ENCODE data around the gene LRRC8A. TPM values are rescaled to one million over a fixed set of nuclear protein-coding genes. Genes with fewer than 3 reads are reported as not detected.

Gene LRRC8A
- polyA plus RNA-seq, 1 of the 3 experiments (the other 2 are of a cell fraction) = 30.4 TPM

DNA sequence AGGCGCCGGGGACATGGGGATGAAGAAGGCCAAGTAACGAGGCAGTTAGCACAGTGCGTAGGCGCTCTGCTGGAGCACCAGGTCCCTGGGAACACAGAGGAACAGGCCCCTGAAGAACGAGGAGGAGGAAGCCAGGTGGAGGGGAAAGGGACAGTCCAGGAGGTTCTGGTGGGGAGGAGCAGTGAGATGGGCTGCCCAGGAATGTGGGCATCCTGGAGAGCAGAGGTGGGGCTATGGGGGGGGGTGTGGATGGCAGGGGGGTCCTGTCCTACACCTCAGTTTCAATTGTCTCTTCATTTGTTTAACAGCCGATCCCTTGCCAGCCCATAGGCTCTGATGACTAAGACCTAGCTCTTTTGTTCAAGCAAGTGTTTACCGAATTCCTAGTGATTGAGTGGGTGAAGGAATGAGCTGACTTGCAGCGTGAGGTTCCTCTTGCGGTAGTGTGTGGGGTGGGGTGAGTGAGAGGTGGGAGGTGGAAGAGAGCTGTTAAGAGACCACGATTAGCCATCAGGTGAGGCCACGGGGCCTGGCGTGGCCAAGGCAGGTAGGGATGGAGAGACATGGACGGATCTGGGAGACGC lies 30.4 kb downstream of the LRRC8A start (continued):
- TF ChIP-seq, protein P1, sequence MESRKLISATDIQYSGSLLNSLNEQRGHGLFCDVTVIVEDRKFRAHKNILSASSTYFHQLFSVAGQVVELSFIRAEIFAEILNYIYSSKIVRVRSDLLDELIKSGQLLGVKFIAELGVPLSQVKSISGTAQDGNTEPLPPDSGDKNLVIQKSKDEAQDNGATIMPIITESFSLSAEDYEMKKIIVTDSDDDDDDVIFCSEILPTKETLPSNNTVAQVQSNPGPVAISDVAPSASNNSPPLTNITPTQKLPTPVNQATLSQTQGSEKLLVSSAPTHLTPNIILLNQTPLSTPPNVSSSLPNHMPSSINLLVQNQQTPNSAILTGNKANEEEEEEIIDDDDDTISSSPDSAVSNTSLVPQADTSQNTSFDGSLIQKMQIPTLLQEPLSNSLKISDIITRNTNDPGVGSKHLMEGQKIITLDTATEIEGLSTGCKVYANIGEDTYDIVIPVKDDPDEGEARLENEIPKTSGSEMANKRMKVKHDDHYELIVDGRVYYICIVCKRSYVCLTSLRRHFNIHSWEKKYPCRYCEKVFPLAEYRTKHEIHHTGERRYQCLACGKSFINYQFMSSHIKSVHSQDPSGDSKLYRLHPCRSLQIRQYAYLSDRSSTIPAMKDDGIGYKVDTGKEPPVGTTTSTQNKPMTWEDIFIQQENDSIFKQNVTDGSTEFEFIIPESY (IDR thresholded peaks at IDR 0.05; ENCODE audit: borderline replicate concordance, low read depth) = no peak
- TF ChIP-seq PBX3 (IDR thresholded peaks at IDR 0.05) (peak; percentile 7; the same call in 1 of the 2 replicates), MAX (IDR thresholded peaks at IDR 0.05; ENCODE audit: low read depth) (0 out of 2 replicates have a peak, but pooled peaks have one; percentile 37), USF2 (IDR thresholded peaks at IDR 0.05; ENCODE audit: borderline replicate concordance, low read depth, low read length) (no peak)
- TF ChIP-seq, protein P2, sequence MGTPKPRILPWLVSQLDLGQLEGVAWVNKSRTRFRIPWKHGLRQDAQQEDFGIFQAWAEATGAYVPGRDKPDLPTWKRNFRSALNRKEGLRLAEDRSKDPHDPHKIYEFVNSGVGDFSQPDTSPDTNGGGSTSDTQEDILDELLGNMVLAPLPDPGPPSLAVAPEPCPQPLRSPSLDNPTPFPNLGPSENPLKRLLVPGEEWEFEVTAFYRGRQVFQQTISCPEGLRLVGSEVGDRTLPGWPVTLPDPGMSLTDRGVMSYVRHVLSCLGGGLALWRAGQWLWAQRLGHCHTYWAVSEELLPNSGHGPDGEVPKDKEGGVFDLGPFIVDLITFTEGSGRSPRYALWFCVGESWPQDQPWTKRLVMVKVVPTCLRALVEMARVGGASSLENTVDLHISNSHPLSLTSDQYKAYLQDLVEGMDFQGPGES (IDR thresholded peaks at IDR 0.05; ENCODE audit: low read depth, low read length) = no peak

GRCh38 chr9:128913048-128913900 lies 31.3 kb downstream of the LRRC8A start:
- 90% methylated on average over 11 of the region's 15 CpGs for WGBS (ENCODE audit: low lambda C conversion rate)
- Histone ChIP-seq H3F3A (replicated peaks; ENCODE audit: insufficient read depth) (peaks cover 7% of the 10 kb centered on the region), H3K27ac (ENCODE audit: low read depth in 2 of 2, low read length in 1 of 2) (peak overlapping the region in 1 of 2 experiments; percentile 70; a peak in 1 of 4 replicates), H3K36me3 (replicated peaks in 1 of 2; ENCODE audit: control insufficient read depth in 1 of 2, insufficient read depth in 2 of 2, low read length in 1 of 2) (peaks cover 5 to 42% of the 10 kb centered on the region in 2 experiments), H3K27me3 (ENCODE audit: insufficient read depth) (no peaks in the 10 kb centered on the region), H3K79me2 (ENCODE audit: insufficient read depth) (peaks cover 46% of the 10 kb centered on the region), H3K4me1 (ENCODE audit: control insufficient read depth in 1 of 2, insufficient read depth in 2 of 2, low read depth in 1 of 2, low read length in 1 of 2) (peaks cover 0 to 23% of the 10 kb centered on the region in 2 experiments; a peak in 3 of 4 replicates), H2AFZ (ENCODE audit: low read depth) (no peak overlapping the region), H3K9ac (no peak overlapping the region), H3K4me2 (peak overlapping the region; percentile 77; the same call in 1 of the 2 replicates), H3K9me3 (no peaks in the 10 kb centered on the region), H4K20me1 (ENCODE audit: insufficient read depth) (no peaks in the 10 kb centered on the region), H3K4me3 (ENCODE audit: low read depth in 2 of 2, low read length in 1 of 2) (no peak overlapping the region), H3K9me2 (no peaks in the 10 kb centered on the region)
- no peak for DNase-seq
- ChIA-PET POLR2A (no interaction called here), CTCF (interaction anchor here (1.0 to 1.2 kb wide), 2 partner anchors 14 to 50 kb away, joined by 3 to 7 read pairs; no protein-coding TSS in a partner anchor)
- no peak for TF ChIP-seq TEAD4 (IDR thresholded peaks at IDR 0.05; ENCODE audit: borderline replicate concordance, insufficient read depth)
- TF ChIP-seq YY1 (IDR thresholded peaks at IDR 0.05; ENCODE audit: low read depth) = no peak
- TF ChIP-seq NFIC (IDR thresholded peaks at IDR 0.05; ENCODE audit: borderline replicate concordance) = no peak
- TF ChIP-seq, protein P3, sequence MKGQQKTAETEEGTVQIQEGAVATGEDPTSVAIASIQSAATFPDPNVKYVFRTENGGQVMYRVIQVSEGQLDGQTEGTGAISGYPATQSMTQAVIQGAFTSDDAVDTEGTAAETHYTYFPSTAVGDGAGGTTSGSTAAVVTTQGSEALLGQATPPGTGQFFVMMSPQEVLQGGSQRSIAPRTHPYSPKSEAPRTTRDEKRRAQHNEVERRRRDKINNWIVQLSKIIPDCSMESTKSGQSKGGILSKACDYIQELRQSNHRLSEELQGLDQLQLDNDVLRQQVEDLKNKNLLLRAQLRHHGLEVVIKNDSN (IDR thresholded peaks at IDR 0.05; ENCODE audit: borderline replicate concordance, low read depth) = no peak
- no peak for TF ChIP-seq TAF1 (IDR thresholded peaks at IDR 0.05; ENCODE audit: borderline replicate concordance, low read depth, low read length)
- TF ChIP-seq, protein P1 (IDR thresholded peaks at IDR 0.05; ENCODE audit: borderline replicate concordance, low read depth) = no peak
- no peak for TF ChIP-seq RAD21 (IDR thresholded peaks at IDR 0.05; ENCODE audit: low read length)
- no peak for TF ChIP-seq RXRA (IDR thresholded peaks at IDR 0.05; ENCODE audit: borderline replicate concordance, low read depth)
- TF ChIP-seq GABPA (IDR thresholded peaks at IDR 0.05; ENCODE audit: low read depth) = no peak
- TF ChIP-seq EZH2phosphoT487 (IDR thresholded peaks at IDR 0.05; ENCODE audit: borderline replicate concordance, low read depth) = no peak
- no peak for TF ChIP-seq SMC3 (IDR thresholded peaks at IDR 0.05; ENCODE audit: low read depth, low read length)
- TF ChIP-seq MXI1 (IDR thresholded peaks at IDR 0.05; ENCODE audit: low read depth, low read length) = no peak
- TF ChIP-seq CTCF (IDR thresholded peaks at IDR 0.05) = no peak
